GM10266 (cell line): ENCODE results near the gene HS6ST3.

ENCODE experiments used
- DNase-seq: peaks from one replicate; pipeline ENCODE4 v3.0.0; 2012; ENCODE audit errors: extremely low spot score
- CTCF ChIP-seq: IDR thresholded peaks from 2 replicates; pipeline ENCODE4 v1.5.1; 2012; ENCODE audit warnings: mild to moderate bottlenecking, low read depth; ENCODE audit not compliant: control insufficient read depth, insufficient read depth; ENCODE audit errors: missing control alignments

The HS6ST3 gene

GRCh38 chr13:96844195-96844594 lies 754.3 kb downstream of the HS6ST3 start:
- DNase-seq, result no peak
- no peak for TF ChIP-seq CTCF

GRCh38 chr13:96844616-96845015 lies 754.7 kb downstream of the HS6ST3 start:
- DNase-seq, result no peak
- TF ChIP-seq CTCF, result no peak

GRCh38 chr13:96848286-96848685 lies 758.4 kb downstream of the HS6ST3 start:
- TF ChIP-seq CTCF, result no peak
- DNase-seq, result no peak

- TF ChIP-seq CTCF, result no peak
- DNase-seq, result no peak
Measured at GRCh38 chr13:96849091-96849490, 759.2 kb downstream of the HS6ST3 start.

GRCh38 chr13:96850538-96851145 lies 760.7 kb downstream of the HS6ST3 start:
- no peak for TF ChIP-seq CTCF

GRCh38 chr13:96851856-96852445 lies 762.0 kb downstream of the HS6ST3 start:
- no peak for TF ChIP-seq CTCF
- DNase-seq, result no peak

More at GRCh38 chr13:96850538-96851145, 760.7 kb downstream of the HS6ST3 start:
- DNase-seq, result no peak

GRCh38 chr13:96858133-96858826 lies 768.4 kb downstream of the HS6ST3 start:
- no peak for TF ChIP-seq CTCF
- DNase-seq, result no peak
